Gastroesophageal sphincter (tissue), 3 donors: ENCODE measurements around the gene EIF4E2.

Experiments used
- CTCF ChIP-seq, 4 experiments: fragments of 200-600 bp in 2 of 4; fragments of 450-650 bp in 2 of 4; sonication (generic) in 1 of 4; IDR thresholded peaks; one replicate each; pipeline ENCODE4 v1.5.1; 2017 to 2019; ENCODE audit warnings: antibody characterized with exemption in 4 of 4, mild to moderate bottlenecking in 2 of 4, moderate library complexity in 2 of 4
- EP300 ChIP-seq: sonication (generic); formaldehyde crosslinking; IDR thresholded peaks from one replicate; pipeline ENCODE4 v1.6.1; 2017; ENCODE audit warnings: antibody characterized with exemption, mild to moderate bottlenecking
- POLR2AphosphoS5 ChIP-seq: sonication (generic); formaldehyde crosslinking; IDR thresholded peaks from one replicate; pipeline ENCODE4 v1.6.1; 2017; ENCODE audit warnings: antibody characterized with exemption

GRCh38 chr2:232519581-232520438 lies 30.7 kb upstream of the EIF4E2 start, which contains the start of gene PRSS56:
- TF ChIP-seq CTCF (IDR thresholded peaks at IDR 0.05) (no peak), POLR2AphosphoS5 (no peak), EP300 (no peak)
